ENCODE data around the gene ABHD17C. TPM values are rescaled to one million over a fixed set of nuclear protein-coding genes. Genes with fewer than 3 reads are reported as not detected.

The ABHD17C gene
- total and polyA plus RNA-seq, 4 donors, result 1.2 to 9.6 (median 6.2) TPM

DNA sequence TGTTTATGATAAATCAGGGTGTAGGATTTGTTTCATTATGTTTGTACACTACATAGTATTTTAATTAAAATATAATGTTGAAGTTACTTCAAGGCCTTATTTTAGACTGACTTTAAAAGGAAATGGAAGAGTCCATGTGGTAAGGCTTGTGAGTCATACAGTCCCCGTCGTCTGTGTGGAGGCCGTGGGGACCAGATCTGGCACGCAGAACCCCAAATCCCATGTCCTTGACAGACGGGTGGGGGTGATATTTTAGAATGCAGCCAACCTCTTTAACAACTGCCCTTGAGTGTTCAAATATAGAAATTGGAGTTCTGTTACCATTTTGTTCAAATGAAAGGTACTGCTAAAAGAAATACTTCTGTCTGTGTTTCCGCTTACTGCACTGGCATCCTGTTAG is 35.8 kb downstream of the ABHD17C start:
- ATAC-seq (ENCODE audit: low FRiP score) (no peak), DNase-seq (no peak)
- Histone ChIP-seq H3K4me3 (ENCODE audit: low read length in 2 of 2) (no peak overlapping the region), H3K36me3 (ENCODE audit: control insufficient read depth in 1 of 2, insufficient read depth in 2 of 2, low read length in 1 of 2) (no peaks in the 10 kb centered on the region), H3K27me3 (ENCODE audit: control insufficient read depth in 1 of 2, insufficient read depth in 2 of 2, low read length in 1 of 2) (no peaks in the 10 kb centered on the region), H3K4me1 (ENCODE audit: control insufficient read depth in 1 of 2, insufficient read depth in 2 of 2, low read length in 2 of 2) (no peaks in the 10 kb centered on the region), H3K27ac (ENCODE audit: low read depth in 1 of 2, low read length in 2 of 2) (no peak overlapping the region), H3K9me3 (ENCODE audit: control insufficient read depth, low read length) (no peaks in the 10 kb centered on the region)
- intact Hi-C loops (cut with DNase I), result no loop called here
- WGBS, 2 donors, result 65 to 68% methylated on average over 6 of the region's 6 CpGs

DNA sequence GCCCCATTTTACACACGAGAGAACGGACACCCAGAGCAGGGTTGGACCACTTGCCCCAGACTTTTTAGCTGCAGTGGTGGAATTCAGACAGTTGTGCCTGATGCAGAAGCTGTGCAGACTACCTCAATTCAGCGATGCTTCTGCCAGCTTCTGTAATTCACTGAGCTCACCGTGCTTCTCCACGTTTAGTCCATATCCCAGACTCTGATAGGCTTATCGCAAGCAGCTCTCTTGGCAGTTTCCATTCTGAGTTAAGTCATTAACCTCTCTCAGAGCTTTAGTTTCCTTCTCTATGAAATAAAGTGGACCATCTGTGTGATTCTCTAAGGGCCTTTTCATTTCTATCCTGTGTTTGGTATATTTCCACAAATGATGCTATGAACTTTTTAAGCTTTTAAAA is 37.1 kb downstream of the ABHD17C start:
- no peaks in the 10 kb centered on the region for H3K4me1 ChIP-seq (ENCODE audit: control insufficient read depth in 1 of 2, insufficient read depth in 2 of 2, low read length in 2 of 2)
- H3K4me3 ChIP-seq (ENCODE audit: low read length in 2 of 2), result no peak overlapping the region
- 74 to 77% methylated on average over 6 of the region's 6 CpGs for WGBS, 2 donors
- no peak for DNase-seq
- no peaks in the 10 kb centered on the region for H3K27me3 ChIP-seq (ENCODE audit: control insufficient read depth in 1 of 2, insufficient read depth in 2 of 2, low read length in 1 of 2)
- intact Hi-C loops (cut with DNase I), result no loop called here
- H3K27ac ChIP-seq (ENCODE audit: low read depth in 1 of 2, low read length in 2 of 2), result no peak overlapping the region
- no peaks in the 10 kb centered on the region for H3K36me3 ChIP-seq (ENCODE audit: control insufficient read depth in 1 of 2, insufficient read depth in 2 of 2, low read length in 1 of 2)
- ATAC-seq (ENCODE audit: low FRiP score), result no peak
- no peaks in the 10 kb centered on the region for H3K9me3 ChIP-seq (ENCODE audit: control insufficient read depth, low read length)

DNA sequence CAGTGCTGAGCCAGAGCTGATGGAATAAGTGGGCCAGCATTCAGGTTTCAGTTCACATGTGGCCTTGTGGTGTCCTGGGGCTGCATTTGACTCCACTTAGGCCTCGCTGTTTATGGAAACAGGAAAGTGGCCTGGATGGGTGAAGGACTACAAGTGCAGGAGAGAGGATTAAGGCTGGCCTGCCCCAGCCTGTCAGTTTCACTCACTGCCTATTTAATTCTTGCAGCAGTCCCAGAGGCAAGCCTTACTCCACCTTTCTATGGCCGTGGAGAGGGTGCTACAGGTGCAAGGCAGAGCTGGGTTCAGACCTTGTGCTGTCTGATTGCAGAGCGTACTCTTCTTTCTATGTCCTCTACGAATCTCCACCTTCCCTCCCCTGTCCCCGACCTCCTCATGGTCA is 37.7 kb downstream of the ABHD17C start:
- 96 to 99% methylated on average over 5 of the region's 5 CpGs for WGBS, 2 donors
- Histone ChIP-seq H3K36me3 (ENCODE audit: control insufficient read depth in 1 of 2, insufficient read depth in 2 of 2, low read length in 1 of 2) (no peaks in the 10 kb centered on the region), H3K4me3 (ENCODE audit: low read length in 2 of 2) (no peak overlapping the region), H3K4me1 (ENCODE audit: control insufficient read depth in 1 of 2, insufficient read depth in 2 of 2, low read length in 2 of 2) (no peaks in the 10 kb centered on the region), H3K9me3 (ENCODE audit: control insufficient read depth, low read length) (no peaks in the 10 kb centered on the region), H3K27ac (ENCODE audit: low read depth in 1 of 2, low read length in 2 of 2) (no peak overlapping the region), H3K27me3 (ENCODE audit: control insufficient read depth in 1 of 2, insufficient read depth in 2 of 2, low read length in 1 of 2) (no peaks in the 10 kb centered on the region)
- DNase-seq (no peak), ATAC-seq (ENCODE audit: low FRiP score) (no peak)
- intact Hi-C loops (cut with DNase I), result no loop called here

DNA sequence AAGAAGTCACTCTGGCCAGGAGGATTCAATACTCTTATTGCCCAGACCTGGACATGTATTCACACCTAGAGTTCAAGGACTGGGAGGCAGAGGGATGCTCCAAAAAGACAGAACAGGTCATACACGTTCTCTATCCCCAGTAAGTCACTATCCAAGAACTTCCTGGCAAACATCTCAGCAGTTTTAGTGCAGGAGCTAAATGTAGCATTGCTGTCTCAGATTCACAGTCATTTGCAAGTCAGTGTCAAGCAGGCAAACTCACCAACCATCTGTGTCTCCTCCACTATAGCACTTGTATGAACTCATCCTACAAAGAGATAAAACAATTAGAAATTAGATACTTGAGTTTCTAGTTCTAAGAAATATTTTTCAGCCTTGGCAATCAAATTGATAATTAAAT is 38.4 kb downstream of the ABHD17C start:
- no peak for DNase-seq
- Histone ChIP-seq H3K9me3 (ENCODE audit: control insufficient read depth, low read length) (no peaks in the 10 kb centered on the region), H3K4me1 (ENCODE audit: control insufficient read depth in 1 of 2, insufficient read depth in 2 of 2, low read length in 2 of 2) (no peaks in the 10 kb centered on the region), H3K36me3 (ENCODE audit: control insufficient read depth in 1 of 2, insufficient read depth in 2 of 2, low read length in 1 of 2) (no peaks in the 10 kb centered on the region), H3K4me3 (ENCODE audit: low read length in 2 of 2) (no peak overlapping the region), H3K27me3 (ENCODE audit: control insufficient read depth in 1 of 2, insufficient read depth in 2 of 2, low read length in 1 of 2) (no peaks in the 10 kb centered on the region), H3K27ac (ENCODE audit: low read depth in 1 of 2, low read length in 2 of 2) (no peak overlapping the region)
- WGBS, 2 donors, result 73 to 80% methylated on average over 1 of the region's 1 CpG
- intact Hi-C loops (cut with DNase I), result no loop called here
- no peak for ATAC-seq (ENCODE audit: low FRiP score)

DNA sequence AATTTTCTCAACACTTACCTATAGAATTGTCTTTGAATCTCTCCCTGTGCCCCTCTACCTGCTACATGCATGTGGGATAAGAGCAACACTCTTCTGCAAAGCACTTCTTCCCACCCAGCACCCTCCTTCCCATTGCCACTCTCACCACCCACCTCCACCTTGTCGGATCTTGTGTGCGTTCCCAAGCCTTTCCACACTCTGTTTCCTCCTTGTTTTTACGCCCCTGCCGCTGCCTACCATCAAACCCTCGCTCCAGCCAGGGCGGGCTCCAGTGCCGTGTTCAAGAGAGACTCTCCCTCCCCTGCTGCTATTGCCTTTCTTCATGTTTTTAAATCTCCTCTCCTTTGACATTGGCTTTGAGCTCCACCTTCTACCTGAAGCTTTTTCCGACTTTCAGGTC is 40.2 kb downstream of the ABHD17C start:
- Histone ChIP-seq H3K36me3 (ENCODE audit: control insufficient read depth in 1 of 2, insufficient read depth in 2 of 2, low read length in 1 of 2) (no peaks in the 10 kb centered on the region), H3K27ac (ENCODE audit: low read depth in 1 of 2, low read length in 2 of 2) (no peak overlapping the region), H3K4me1 (ENCODE audit: control insufficient read depth in 1 of 2, insufficient read depth in 2 of 2, low read length in 2 of 2) (no peaks in the 10 kb centered on the region), H3K4me3 (ENCODE audit: low read length in 2 of 2) (no peak overlapping the region), H3K27me3 (ENCODE audit: control insufficient read depth in 1 of 2, insufficient read depth in 2 of 2, low read length in 1 of 2) (no peaks in the 10 kb centered on the region), H3K9me3 (ENCODE audit: control insufficient read depth, low read length) (no peaks in the 10 kb centered on the region)
- no peak for DNase-seq
- WGBS, 2 donors, result 96 to 98% methylated on average over 8 of the region's 8 CpGs
- ATAC-seq (ENCODE audit: low FRiP score), result no peak
- intact Hi-C loops (cut with DNase I), result no loop called here

DNA sequence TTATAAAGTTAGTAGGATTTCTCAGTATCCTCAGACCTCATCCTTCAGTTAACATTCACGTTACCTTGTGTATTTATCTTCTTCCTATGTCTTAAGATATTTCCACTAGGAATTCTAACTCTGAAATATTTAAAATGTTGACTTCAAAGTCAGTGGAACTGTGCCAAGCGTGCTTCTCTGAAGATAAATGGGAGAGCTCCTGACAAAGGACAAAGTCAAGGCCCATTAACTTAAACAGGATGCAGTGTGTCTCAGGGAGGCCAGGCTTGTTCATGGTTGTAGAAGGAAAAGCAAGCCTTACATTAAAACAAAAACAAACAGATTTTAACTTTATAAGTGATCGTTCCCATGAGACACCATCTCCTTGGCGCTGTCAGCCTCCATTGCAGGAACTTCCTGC is 41.5 kb downstream of the ABHD17C start:
- Histone ChIP-seq H3K4me1 (ENCODE audit: control insufficient read depth in 1 of 2, insufficient read depth in 2 of 2, low read length in 2 of 2) (no peaks in the 10 kb centered on the region), H3K27ac (ENCODE audit: low read depth in 1 of 2, low read length in 2 of 2) (no peak overlapping the region)

DNA sequence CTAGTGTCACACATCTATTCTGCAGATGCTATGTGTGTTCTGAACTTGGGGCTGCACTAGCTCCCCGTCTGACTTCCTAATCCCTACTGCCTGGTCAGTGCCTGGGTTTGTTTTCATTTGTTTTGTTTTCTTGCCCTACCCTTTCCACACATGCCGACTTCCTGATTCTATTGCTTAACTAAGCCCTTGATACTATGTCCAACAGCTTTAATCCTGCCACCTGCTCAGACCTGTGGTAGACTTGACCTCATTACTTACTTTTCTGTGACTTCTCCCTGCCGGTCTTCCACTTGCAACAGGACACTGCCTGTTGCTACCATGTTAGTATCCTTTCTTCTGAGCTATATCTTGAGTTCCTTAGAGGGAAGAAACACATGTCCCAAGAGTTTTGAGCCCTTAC is 44.8 kb downstream of the ABHD17C start:
- no peak overlapping the region for H3K4me3 ChIP-seq (ENCODE audit: low read length in 2 of 2)
- ATAC-seq (ENCODE audit: low FRiP score), result no peak
- 90 to 92% methylated on average over 3 of the region's 3 CpGs for WGBS, 2 donors

More for the DNA sequence above, 41.5 kb downstream of the ABHD17C start:
- H3K36me3 ChIP-seq (ENCODE audit: control insufficient read depth in 1 of 2, insufficient read depth in 2 of 2, low read length in 1 of 2), result no peaks in the 10 kb centered on the region
- H3K27me3 ChIP-seq (ENCODE audit: control insufficient read depth in 1 of 2, insufficient read depth in 2 of 2, low read length in 1 of 2), result no peaks in the 10 kb centered on the region
- DNase-seq, result no peak
- no peaks in the 10 kb centered on the region for H3K9me3 ChIP-seq (ENCODE audit: control insufficient read depth, low read length)
- intact Hi-C loops (cut with DNase I), result no loop called here
- H3K4me3 ChIP-seq (ENCODE audit: low read length in 2 of 2), result no peak overlapping the region
- ATAC-seq (ENCODE audit: low FRiP score), result no peak
- 62 to 67% methylated on average over 4 of the region's 4 CpGs for WGBS, 2 donors

DNA sequence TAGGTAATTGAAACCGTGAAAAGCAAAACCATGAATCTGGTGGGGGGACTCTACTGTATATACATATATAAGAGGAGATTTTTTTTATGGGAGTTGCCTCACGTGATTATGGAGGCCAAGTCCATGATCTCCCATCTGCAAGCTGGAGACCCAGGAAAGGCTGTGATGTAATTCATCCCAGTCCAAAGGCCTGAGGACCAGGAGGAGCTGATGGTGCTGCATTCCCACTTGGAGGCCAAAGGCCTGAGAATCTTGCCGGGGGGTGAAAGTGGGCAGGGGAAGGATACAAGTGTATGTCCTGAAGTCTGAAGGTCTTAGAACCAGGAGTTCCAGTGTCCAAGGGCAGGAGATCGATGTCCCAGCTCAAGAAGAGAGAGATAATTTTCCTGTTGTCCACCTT is 47.0 kb downstream of the ABHD17C start:
- H3K9me3 ChIP-seq (ENCODE audit: control insufficient read depth, low read length), result no peaks in the 10 kb centered on the region
- intact Hi-C loops (cut with DNase I), result no loop called here
- no peaks in the 10 kb centered on the region for H3K36me3 ChIP-seq (ENCODE audit: control insufficient read depth in 1 of 2, insufficient read depth in 2 of 2, low read length in 1 of 2)
- H3K4me1 ChIP-seq (ENCODE audit: control insufficient read depth in 1 of 2, insufficient read depth in 2 of 2, low read length in 2 of 2), result no peaks in the 10 kb centered on the region
- 96 to 97% methylated on average over 4 of the region's 4 CpGs for WGBS, 2 donors
- no peak overlapping the region for H3K27ac ChIP-seq (ENCODE audit: low read depth in 1 of 2, low read length in 2 of 2)
- no peaks in the 10 kb centered on the region for H3K27me3 ChIP-seq (ENCODE audit: control insufficient read depth in 1 of 2, insufficient read depth in 2 of 2, low read length in 1 of 2)
- ATAC-seq (ENCODE audit: low FRiP score), result no peak
- DNase-seq, result no peak
- no peak overlapping the region for H3K4me3 ChIP-seq (ENCODE audit: low read length in 2 of 2)

More for the DNA sequence above, 44.8 kb downstream of the ABHD17C start:
- Histone ChIP-seq H3K27ac (ENCODE audit: low read depth in 1 of 2, low read length in 2 of 2) (no peak overlapping the region), H3K27me3 (ENCODE audit: control insufficient read depth in 1 of 2, insufficient read depth in 2 of 2, low read length in 1 of 2) (no peaks in the 10 kb centered on the region), H3K36me3 (ENCODE audit: control insufficient read depth in 1 of 2, insufficient read depth in 2 of 2, low read length in 1 of 2) (no peaks in the 10 kb centered on the region), H3K4me1 (ENCODE audit: control insufficient read depth in 1 of 2, insufficient read depth in 2 of 2, low read length in 2 of 2) (no peaks in the 10 kb centered on the region), H3K9me3 (ENCODE audit: control insufficient read depth, low read length) (no peaks in the 10 kb centered on the region)
- intact Hi-C loops (cut with DNase I), result no loop called here
- no peak for DNase-seq

DNA sequence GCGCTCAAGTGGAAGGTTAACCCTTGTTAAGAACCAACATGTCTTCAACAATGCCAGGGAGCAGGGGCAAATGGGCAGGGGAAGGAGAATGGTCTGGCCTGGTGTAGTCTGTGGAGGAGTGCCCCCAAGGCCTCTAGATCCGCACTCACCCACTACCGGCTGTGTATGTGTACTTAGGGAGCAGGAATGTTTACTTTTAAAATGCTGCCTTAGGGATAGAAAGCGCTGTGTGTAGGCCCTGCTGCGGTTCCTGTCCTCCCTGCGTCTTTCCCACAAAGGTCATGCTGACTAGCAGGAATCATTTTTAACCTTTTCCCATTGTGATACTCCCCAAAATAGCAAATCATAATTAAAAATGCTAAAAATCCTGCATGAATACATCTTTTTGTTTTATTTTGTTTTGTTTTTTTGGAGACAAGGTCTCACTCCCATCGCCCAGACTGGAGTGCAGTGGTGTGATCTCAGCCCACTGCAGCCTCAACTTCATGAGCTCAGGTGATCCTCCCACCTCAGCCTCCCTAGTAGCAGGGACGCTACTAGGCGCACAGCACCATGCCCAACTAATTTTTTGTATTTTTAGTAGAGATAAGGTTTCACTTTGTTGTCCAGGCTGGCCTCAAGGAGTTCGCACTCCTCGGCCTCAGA is 48.2 kb downstream of the ABHD17C start:
- no peaks in the 10 kb centered on the region for H3K9me3 ChIP-seq (ENCODE audit: control insufficient read depth, low read length)
- H3K4me3 ChIP-seq (ENCODE audit: low read length in 2 of 2), result no peak overlapping the region
- H3K4me1 ChIP-seq (ENCODE audit: control insufficient read depth in 1 of 2, insufficient read depth in 2 of 2, low read length in 2 of 2), result no peaks in the 10 kb centered on the region
- no peak for DNase-seq
- H3K36me3 ChIP-seq (ENCODE audit: control insufficient read depth in 1 of 2, insufficient read depth in 2 of 2, low read length in 1 of 2), result no peaks in the 10 kb centered on the region
- no peak for ATAC-seq (ENCODE audit: low FRiP score)
- H3K27me3 ChIP-seq (ENCODE audit: control insufficient read depth in 1 of 2, insufficient read depth in 2 of 2, low read length in 1 of 2), result no peaks in the 10 kb centered on the region
- intact Hi-C loops (cut with DNase I), result no loop called here
- WGBS, 2 donors, result 86 to 89% methylated on average over 11 of the region's 11 CpGs
- no peak overlapping the region for H3K27ac ChIP-seq (ENCODE audit: low read depth in 1 of 2, low read length in 2 of 2)

Measured in aorta (tissue), 5 donors.